OCI-LY7 (cell line): ENCODE measurements around the gene AFG3L2. TPM values are rescaled to one million over a fixed set of nuclear protein-coding genes. Genes with fewer than 3 reads are reported as not detected.

Experiments used
- BruUV-seq: library from RNA; stranded (reverse); fragments of 400-500 nt; replicated peaks from 2 replicates; lab custom pipeline; 2021; lab: Mats Ljungman, UMichigan
- CTCF ChIA-PET: fragments of 300-600 bp; sonication (Branson Sonifier 250); formaldehyde crosslinking; loops from one replicate; lab custom pipeline; 2022; ENCODE audit warnings: antibody characterized with exemption; ENCODE audit not compliant: unreplicated experiment; lab: Charles Lee
- POLR2A ChIA-PET: fragments of 300-600 bp; sonication (Branson Sonifier 250); formaldehyde crosslinking; loops from one replicate; lab custom pipeline; 2022; ENCODE audit warnings: antibody characterized with exemption; lab: Charles Lee
- DNase-seq: peaks from one replicate; pipeline ENCODE4 v3.0.0-alpha.2; 2015; ENCODE audit warnings: low spot score
- H2AFZ ChIP-seq: fragments of 200-600 bp; sonication (generic), shearing (Covaris generic); 2 replicates; pipeline ENCODE4 v1.6.1; 2014; ENCODE audit warnings: mild to moderate bottlenecking, antibody characterized with exemption, low read length, moderate library complexity
- H3K27ac ChIP-seq: fragments of 200-600 bp; sonication (generic); 2 replicates; pipeline ENCODE4 v1.5.1; 2014; ENCODE audit warnings: mixed run types, low read depth, mild to moderate bottlenecking, moderate library complexity, low read length, inconsistent platforms; ENCODE audit not compliant: poor library complexity, severe bottlenecking
- H3K36me3 ChIP-seq: fragments of 200-600 bp; sonication (generic); 2 replicates; pipeline ENCODE4 v1.6.1; 2014; ENCODE audit warnings: mild to moderate bottlenecking, antibody characterized with exemption, low read length, moderate library complexity, mixed read lengths; ENCODE audit not compliant: insufficient read depth
- H3K4me1 ChIP-seq: fragments of 200-600 bp; sonication (generic); 2 replicates; pipeline ENCODE4 v1.5.1; 2014; ENCODE audit warnings: mild to moderate bottlenecking, low read length; ENCODE audit not compliant: insufficient read depth, poor library complexity, severe bottlenecking
- H3K4me2 ChIP-seq: fragments of 200-600 bp; sonication (generic); 2 replicates; pipeline ENCODE4 v1.6.1; 2014; ENCODE audit warnings: mild to moderate bottlenecking, low read length
- H3K4me3 ChIP-seq: fragments of 200-600 bp; sonication (generic); 2 replicates; pipeline ENCODE4 v1.5.1; 2014; ENCODE audit warnings: mild to moderate bottlenecking, low read depth, low read length; ENCODE audit not compliant: poor library complexity, severe bottlenecking
- H3K79me2 ChIP-seq: fragments of 200-600 bp; sonication (generic); 2 replicates; pipeline ENCODE4 v1.6.1; 2016; ENCODE audit warnings: low read depth, mild to moderate bottlenecking, low read length, moderate library complexity, mixed read lengths; ENCODE audit not compliant: insufficient read depth
- H3K9me2 ChIP-seq: fragments of 200-600 bp; sonication (generic); 2 replicates; pipeline ENCODE4 v1.6.1; 2016; ENCODE audit warnings: mild to moderate bottlenecking, low read length, mixed read lengths; ENCODE audit not compliant: insufficient read depth
- H3K9me3 ChIP-seq: fragments of 200-600 bp; sonication (generic); 2 replicates; pipeline ENCODE4 v1.6.1; 2014; ENCODE audit warnings: mild to moderate bottlenecking, mixed run types, low read length, mixed read lengths
- H4K20me1 ChIP-seq: fragments of 200-600 bp; sonication (generic); 2 replicates; pipeline ENCODE4 v1.6.1; 2014; ENCODE audit warnings: mild to moderate bottlenecking, antibody characterized with exemption, low read length, moderate library complexity, mixed read lengths; ENCODE audit not compliant: insufficient read depth
- CTCF ChIP-seq: fragments of 200-600 bp; sonication (generic); conservative IDR thresholded peaks from 2 replicates; pipeline ENCODE4 v1.5.1; 2014; ENCODE audit warnings: mild to moderate bottlenecking, antibody characterized with exemption, low read length, moderate library complexity, mixed read lengths
- EZH2phosphoT487 ChIP-seq: fragments of 200-600 bp; sonication (generic); IDR thresholded peaks from 2 replicates; pipeline ENCODE4 v1.6.1; 2018; ENCODE audit warnings: low read depth, borderline replicate concordance, mild to moderate bottlenecking, mixed run types, antibody characterized with exemption, low read length, moderate library complexity, mixed read lengths
- intact Hi-C: fragments of 100-400 bp; cut with micrococcal nuclease; formaldehyde crosslinking; loops from one replicate; pipeline ENCODE4 v1.10.0; 2022; ENCODE audit not compliant: unreplicated experiment
- total RNA-seq, 2 experiments: library from RNA; depleted of rRNA in 1 of 2; stranded (reverse); fragments of >200 nt in 1 of 2; shearing (Covaris generic) in 1 of 2; gene quantifications; 2 replicates each; pipeline ENCODE4 v1.2.3, GENCODE V29; 2014 to 2022

Gene AFG3L2
- total RNA-seq, 2 experiments from 2014 or later, result 44.8 to 72.7 TPM

GRCh38 chr18:12410081-12410481 lies 33.1 kb upstream of the AFG3L2 start:
- no peaks in the 10 kb centered on the region for H3K9me3 ChIP-seq
- H3K9me2 ChIP-seq, result no peaks in the 10 kb centered on the region
- ChIA-PET CTCF (interaction anchor here (0.5 kb wide), 1 partner anchor 430 kb away, joined by 3 read pairs; no protein-coding TSS in a partner anchor), POLR2A (interaction anchor here (1.3 kb wide), 1 partner anchor 33 kb away, joined by 9 read pairs; the partner anchor contains the start of gene AFG3L2)
- peaks cover 17% of the 10 kb centered on the region; the same call in 1 of the 2 replicates for H3K36me3 ChIP-seq
- DNase-seq, result no peak
- intact Hi-C loops, result no loop called here
- peak overlapping the region; percentile 92 for H3K4me3 ChIP-seq
- H3K4me2 ChIP-seq, result peak overlapping the region; percentile 100
- no peak overlapping the region for H3K27ac ChIP-seq
- no peak overlapping the region for H2AFZ ChIP-seq
- H3K4me1 ChIP-seq, result peaks cover 28% of the 10 kb centered on the region
- peaks cover 38% of the 10 kb centered on the region for H3K79me2 ChIP-seq
- TF ChIP-seq EZH2phosphoT487 (no peak), CTCF (no peak)
- H4K20me1 ChIP-seq, result no peaks in the 10 kb centered on the region
- no TSS peak for BruUV-seq

DNA sequence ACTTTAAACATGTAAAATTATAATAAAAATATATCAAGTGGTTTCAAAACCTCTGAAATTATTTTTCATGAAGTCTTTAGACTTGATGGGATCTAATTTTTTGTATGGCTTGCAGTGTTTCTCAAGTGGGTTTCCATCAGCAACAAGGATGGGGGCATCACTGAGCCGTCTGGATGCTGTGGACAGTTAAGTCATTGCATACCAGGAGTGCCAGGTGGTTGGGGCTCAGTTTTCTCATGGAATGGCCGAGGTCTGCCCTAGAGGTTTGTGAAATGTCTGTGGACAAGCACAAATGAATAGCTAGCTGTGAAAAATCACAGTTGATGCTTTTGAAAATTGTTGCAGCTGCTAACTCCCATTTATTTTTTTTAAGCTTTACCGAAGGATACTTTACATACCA lies 32.4 kb upstream of the AFG3L2 start:
- Histone ChIP-seq H3K4me1 (peaks cover 28% of the 10 kb centered on the region), H3K27ac (no peak overlapping the region), H3K9me3 (no peaks in the 10 kb centered on the region), H4K20me1 (no peaks in the 10 kb centered on the region), H3K36me3 (peaks cover 17% of the 10 kb centered on the region; the same call in 1 of the 2 replicates), H3K9me2 (no peaks in the 10 kb centered on the region), H3K4me3 (peak overlapping the region; percentile 92), H3K4me2 (peak overlapping the region; percentile 100), H3K79me2 (peaks cover 38% of the 10 kb centered on the region), H2AFZ (no peak overlapping the region)
- POLR2A ChIA-PET, result interaction anchor here (0.7 to 1.3 kb wide), 3 partner anchors 8 to 33 kb away, joined by 4 to 9 read pairs (median 6); partner anchors contain the start of gene AFG3L2
- intact Hi-C loops, result loop anchor here (5.0 kb wide), 1 partner anchor 538 kb away; the partner anchor contains the start of gene SEH1L
- TF ChIP-seq CTCF (peak; percentile 27; the same call in 1 of the 2 replicates), EZH2phosphoT487 (no peak)
- CTCF ChIA-PET, result no interaction called here
- TSS peak; percentile 60 for BruUV-seq
- DNase-seq, result peak; percentile 42
